GM21825 (cell line): ENCODE measurements around the gene CDKAL1.
"Not testable (repeated sequence)": the region's sequence is repeated elsewhere in the genome, so short reads cannot be mapped to it uniquely, and the experiment has no call there.

Experiments
- ATAC-seq: cut with Tn5 transposase; IDR thresholded peaks from one replicate; pipeline ENCODE4 v1.9.1; 2021; ENCODE audit warnings: mild to moderate bottlenecking, moderate library complexity; ENCODE audit not compliant: unreplicated experiment

CDKAL1 gene

DNA sequence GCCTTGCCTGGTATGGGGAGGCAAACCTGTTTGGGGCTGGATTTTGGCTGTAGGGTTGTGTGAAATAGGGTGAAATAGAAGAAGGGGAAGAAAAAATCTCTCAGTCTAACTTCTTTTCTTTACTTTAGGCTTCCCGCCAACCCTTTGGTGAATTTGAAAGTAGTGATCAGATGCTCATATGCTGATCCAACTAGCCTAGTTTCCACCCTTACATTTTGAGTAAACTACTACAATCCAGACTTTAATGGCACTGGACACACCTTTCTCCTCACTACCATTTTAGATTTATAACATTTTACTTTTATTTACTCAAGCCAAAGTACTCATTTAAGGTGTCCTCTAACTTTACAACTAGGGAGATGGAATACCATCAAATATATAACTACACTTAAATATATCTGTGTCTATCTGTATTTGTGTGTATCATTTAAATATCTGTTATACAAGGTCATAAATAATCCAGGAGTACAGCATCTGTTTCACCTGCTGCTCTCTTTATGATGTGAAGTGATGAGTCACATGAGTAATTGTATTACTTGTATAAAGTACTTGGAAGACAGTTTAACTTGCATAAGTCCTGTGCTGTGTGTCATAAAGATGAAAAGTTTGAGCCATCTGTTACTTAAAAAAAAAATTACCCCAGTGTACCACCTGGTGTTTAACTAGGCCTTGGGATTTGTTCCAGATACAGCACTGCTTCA lies 172.1 kb downstream of the CDKAL1 start:
- no peak for ATAC-seq

DNA sequence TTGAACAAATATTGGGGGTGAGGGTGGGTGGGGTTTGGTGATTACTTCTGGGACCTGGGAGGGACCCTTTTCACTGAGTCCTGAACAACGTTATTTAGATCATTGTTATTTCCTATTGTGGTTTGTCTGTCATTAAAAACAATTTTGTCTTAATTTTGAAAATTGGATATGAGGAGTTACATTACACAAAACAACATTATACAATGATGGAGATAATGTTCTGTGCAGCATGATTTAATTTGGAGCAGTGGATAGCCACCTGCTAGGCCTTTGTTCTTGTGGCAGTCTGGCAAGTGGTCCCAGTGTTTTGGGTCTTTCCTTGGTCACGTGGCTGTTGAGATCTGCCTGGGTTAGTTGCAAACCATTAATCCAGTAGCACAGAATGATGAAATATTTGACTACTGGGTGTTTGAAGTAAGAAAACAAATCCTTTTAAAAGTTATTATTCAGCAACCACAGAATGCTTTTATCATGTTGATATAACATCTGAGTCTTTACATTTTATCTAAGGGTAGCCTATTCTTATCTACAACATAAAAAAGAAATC lies 172.8 kb downstream of the CDKAL1 start:
- ATAC-seq, result no peak

DNA sequence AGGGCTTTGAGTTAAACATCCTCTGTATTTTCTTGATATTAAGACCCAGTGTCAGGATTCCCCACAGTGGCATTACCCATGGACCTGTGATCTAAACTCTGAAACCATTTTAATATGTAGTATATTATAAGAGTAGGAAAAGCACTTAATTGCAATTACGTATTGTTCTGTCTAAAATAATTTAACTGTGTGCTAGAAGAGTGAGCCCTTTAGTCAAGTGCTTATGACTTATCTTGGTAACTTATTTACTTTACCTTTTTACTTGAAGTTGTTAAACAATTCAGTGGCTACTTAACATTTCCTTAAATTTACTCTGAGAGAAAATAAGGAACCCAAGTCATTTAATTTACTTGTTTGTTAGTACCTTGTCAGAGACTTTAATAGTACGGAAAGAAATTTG lies 173.6 kb downstream of the CDKAL1 start:
- no peak for ATAC-seq

DNA sequence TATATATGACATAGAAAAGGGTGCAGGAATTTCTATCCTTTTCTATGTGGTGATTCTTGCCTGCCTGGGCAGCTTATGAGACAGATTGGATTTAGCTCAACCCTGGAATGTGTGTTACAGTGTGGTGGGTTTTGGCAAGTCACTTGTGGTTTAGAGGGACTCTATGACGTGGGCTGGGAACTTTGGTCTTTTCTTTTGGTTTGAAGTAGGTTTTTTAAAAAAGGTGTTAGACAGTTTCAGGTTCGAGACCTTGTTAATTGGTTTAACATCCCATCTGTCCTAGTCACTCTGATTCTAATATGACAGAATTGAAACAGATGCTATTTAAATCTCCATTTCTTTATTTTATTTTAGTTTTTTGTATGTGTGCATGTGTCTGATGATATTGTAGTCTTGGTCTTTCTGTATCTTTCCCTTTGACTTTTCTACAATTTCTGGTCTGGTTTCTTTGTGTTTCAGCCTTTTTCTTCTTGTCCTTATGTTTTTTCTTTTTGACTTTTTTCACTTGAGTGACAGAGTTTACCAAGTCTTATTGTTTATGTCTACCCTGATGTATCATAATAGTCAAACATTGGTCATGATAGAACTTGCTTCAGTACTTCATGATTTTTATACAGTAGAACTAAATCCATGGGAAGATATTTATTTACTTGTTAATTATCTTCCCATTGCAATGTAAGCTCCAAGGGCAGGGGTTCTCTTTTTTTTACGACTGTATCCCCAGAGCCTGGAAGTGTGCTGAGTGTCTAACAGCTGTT lies 174.3 kb downstream of the CDKAL1 start:
- peak; percentile 61 for ATAC-seq

DNA sequence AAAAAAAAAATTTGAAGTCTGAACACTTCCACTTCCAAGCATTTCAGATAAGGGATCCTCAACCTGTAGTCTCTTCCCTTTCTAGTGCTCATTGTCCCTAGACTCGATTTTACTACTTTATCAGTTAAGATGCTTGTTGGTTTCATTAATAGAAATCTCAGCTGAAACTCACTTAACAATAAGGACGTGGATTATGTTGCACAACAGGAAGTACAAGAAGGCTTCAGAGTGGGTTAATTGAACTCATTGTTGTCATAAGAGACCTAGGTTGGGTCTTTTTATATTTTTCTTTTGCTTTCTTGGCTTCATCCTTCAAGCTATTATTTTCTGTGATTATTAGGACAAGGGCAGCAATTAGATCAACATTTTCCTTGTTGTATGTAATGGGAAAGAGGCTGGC lies 175.2 kb downstream of the CDKAL1 start:
- no peak for ATAC-seq

DNA sequence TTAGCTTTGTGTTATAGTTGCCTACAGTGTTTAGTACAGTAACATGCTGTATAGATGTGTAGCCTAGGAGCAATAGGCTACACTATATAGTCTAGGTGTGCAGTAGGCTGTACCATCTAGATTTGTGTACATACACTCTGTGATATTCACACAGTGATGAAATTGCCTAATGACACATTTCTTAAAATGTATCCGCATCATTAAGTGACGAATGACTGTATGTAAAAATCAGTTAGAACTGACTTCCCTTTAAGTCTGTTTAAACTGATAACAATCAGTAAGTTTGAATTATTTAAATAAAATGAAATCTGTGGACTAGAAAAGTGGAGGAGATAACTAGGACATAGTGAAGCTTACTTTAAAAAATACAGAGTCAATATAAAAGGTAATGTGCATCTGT lies 176.1 kb downstream of the CDKAL1 start:
- no peak for ATAC-seq

DNA sequence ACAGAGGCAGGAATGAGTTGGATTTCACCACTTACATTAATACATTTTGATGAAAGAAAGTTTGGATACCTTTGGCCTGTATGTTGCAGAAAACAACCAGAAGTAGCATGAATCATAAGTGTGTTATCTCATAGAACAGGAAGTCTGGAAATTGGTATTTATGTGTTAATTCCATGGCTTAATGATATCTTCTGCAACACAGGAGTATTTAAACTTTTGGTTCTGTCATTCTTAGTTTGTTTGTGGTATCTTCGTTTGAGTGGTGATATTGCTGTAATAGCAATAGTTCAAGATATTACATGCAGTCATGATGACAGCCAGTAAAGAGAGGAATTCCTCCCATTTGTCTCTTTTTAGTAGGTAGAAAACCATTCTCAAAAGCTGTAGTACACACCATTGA lies 177.3 kb downstream of the CDKAL1 start:
- no peak for ATAC-seq

DNA sequence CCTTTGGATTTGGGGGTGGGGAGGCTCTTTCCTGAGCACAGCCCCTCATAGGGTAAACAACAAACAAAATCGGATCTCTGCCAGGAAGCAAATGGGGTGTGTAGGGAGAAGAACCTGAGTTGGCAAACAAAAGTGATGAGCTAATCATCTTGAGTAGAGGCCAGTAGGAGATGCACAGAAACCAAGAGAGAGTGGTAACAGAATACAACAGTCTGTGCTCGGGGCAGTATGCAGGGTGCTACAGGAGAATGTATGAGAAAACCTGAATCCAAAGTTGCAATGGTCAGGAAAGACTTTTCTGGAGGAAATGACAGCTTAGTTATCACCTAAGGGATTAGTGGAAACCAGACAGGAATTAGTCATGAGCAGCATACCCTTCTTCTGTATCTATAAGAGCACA lies 177.8 kb downstream of the CDKAL1 start:
- ATAC-seq, result no peak

DNA sequence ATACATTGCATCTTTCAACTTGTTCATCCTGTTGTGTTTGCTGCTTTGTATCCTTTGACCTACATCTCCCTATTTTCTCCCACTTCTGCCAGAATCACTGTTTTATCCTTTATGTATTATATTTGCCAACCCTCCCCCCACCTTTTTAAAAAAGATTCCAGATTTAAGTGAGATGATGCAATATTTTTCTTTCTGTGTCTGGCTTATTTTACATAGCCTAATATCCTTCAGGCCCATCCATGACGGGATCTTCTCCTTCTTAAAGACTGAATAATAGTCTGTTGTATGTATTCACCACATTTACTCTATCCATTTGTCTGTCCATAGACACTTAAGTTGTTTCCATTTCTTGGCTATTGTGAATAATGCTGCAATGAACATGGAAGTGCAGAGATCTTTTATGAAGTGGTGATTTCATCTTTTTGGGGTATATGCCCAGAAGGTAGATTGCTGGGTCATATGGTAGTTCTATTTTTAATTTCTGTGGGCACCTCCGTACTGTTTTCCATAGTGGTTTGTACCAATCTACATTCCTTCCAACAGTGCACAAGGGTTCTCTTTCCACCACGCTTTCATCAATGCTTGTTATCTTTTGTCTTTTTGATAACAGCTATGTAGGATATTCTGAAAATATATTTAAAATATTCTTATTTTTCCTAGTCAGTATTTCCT lies 181.0 kb downstream of the CDKAL1 start:
- no peak for ATAC-seq

DNA sequence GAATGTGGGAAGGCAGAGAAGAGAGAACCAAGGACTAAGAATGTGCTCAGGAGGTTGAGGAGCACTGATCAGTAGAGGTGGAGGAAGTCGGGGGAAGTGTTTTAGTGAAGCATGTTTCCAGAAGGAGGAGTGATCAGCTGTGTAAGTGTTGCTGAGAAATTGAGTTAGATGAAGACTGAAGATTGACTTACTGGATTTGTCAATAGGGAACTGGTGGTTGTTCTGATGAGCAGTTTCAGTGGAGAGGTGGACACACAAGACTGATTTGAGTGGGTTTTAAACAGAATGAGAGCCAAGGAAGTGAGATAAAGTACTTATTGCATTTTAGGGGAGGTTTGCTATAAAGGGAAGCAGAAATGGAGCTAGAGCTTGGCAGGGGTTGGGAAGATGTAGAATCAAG lies 182.6 kb downstream of the CDKAL1 start:
- ATAC-seq, result peak; percentile 62

DNA sequence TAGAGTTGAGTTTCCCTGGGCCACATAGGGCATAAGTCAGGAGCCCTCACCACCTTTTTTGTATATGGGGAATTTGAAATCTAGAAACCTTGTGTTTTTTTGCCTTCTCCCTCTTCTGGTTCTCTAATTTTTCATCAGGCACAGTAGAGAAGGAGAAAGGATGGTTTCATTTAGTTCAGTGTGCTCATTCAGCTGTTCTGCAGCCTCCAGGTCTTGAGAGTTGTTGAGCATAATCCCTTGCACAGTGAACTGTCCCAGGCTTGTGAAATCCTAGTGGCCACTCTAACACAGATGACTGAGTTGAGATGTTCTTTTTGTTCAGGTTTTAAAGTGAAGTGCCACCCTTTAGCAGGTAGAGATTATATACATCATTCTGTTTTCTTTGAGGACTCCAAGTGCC lies 183.5 kb downstream of the CDKAL1 start:
- peak; percentile 43 for ATAC-seq

DNA sequence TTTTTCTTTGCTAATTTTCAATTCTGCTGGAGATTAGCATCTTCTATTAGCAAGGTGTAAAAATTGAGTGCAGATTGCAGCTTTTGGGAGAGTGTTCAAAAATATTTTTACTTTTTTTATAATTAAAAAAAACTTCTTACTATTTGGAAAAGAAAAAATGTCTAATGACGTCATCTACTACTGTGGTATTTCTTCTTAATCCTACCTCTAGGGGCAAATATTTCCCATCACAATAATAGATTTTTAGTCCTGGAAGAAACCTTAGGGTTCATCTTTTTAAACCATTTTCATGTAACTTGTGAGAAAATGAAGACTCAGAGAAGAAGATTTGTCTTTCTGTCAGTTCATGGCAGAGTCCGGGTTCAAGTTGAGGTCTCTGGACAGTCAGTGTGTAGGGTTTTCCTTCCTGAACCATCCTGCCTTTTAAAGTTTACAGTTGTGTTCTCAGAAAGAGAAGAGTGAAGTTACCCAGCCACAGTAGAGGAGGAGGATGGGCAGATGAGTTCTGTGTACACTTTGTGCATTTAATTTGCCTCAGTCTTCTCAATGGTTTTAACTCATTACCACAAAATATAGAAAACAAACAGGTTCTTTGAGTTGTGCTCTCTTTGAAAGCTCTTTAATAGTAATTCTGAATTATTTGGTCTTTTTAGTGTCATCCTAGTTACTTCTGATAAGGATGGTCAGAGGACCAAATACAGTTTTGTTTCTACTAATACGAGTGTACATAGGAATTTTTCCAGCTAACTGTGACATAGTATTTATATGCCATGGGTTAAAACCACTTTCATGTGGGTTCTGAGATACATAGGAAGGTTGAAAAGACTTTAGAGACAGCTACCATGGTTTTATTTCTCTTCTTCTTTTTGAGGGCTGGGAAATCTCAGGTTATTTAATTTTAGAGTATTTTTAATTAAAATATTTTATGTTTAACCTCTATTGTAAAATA lies 184.7 kb downstream of the CDKAL1 start:
- ATAC-seq, result no peak

DNA sequence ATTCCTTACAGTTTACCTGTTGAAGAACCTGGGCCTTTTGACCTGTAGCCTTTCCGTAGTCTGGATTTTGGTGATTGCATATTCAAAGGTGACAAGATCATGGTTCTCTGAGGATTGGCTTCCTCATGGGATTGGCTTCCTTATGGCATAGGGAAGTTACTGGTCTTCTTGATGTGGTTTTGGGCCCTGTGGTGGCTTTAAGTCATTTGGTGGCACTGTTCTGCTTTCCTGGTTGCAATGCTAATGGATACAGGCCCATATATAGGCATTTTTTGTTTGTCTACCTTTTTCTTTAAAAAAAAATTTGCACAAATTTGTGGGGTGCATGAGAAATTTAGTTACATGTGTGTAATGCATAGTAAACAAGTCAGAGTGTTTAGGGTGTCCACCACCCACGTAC lies 185.7 kb downstream of the CDKAL1 start:
- no peak for ATAC-seq

DNA sequence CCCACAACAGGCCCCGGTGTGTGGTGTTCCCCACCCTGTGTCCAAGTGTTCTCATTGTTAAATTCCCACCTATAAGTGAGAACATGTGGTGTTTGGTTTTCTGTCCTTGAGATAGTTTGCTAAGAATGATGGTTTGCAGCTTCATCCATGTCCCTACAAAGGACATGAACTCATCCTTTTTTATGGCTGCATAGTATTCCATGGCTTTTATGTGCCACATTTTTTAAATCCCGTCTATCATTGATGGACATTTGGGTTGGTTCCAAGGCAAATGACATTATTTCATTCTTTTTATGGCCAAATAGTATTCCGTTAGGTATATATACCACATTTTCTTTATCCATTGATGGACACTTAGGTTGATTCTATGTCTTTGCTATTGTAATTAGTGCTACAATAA lies 186.9 kb downstream of the CDKAL1 start:
- ATAC-seq, result not testable (repeated sequence)

DNA sequence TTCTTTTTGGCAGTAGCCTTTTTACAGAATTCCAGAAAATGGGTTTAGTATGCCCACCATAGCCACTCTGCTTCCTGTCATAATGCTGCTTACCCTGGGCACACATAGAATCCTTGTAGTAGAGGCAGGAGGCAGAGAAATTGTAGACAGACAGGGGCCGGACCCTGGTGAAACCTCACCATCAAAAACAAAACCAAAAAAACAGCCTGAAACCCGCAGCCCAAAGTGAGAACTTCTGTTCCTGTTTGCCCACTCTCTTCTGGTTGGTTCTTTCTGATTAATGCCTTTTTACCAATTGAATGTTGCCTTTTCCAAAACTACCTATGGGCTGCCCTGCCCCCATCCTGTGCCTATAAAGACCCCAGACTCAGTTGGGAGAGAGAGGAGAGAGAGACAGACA lies 188.2 kb downstream of the CDKAL1 start:
- ATAC-seq, result peak; percentile 54

DNA sequence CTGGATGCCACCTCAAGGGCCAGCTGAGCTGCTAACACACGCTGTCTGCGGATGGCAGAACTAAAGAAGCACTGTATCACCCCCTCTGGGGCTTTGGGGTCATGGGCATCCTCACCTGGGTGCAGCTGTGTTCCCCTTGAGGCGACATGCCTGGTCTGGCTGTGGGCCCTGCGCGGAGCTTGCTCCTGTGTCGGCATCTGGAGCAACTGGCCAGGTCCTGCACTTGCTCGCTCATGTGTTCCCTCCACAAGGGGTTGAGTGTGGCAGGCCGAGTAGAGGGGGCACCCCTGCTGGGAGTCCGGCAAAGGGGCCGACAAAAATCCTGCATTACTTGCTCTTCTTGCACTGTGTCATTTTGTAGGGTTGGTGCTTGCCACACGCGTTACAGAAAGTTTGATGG lies 189.0 kb downstream of the CDKAL1 start:
- ATAC-seq, result no peak

DNA sequence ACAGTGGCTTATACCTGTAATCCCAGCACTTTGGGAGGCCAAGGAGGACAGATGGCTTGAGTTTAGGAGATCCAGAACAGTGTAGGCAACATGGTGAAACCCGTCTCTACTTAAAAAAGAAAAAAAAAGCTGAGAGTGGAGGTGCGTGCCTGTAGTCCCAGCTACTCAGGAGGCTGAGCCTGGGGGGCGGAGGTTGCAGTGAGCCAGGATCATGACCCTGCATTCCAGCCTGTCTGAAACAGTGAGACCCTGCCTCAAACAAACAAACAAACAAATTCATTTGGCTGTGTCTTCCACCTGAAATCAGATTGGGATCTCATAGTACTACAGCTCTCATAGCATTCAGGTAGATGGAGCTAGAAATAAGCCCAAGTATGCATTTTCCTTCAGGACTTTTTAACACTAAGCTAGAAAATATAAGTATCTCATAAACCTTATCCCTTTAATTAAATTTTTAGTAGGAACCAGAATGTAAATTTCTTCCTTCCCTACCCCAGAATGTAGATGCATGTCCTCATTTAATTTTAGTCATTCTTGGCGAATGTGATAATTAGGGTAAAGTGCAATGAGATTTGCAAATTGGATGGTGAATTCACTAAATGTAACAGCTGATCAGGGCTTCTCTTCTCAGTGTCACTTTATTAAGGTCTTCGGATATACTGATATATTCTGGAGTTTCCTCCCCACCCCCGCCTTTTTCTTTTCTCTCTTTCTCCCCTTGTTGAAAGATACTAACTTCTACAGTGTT lies 190.4 kb downstream of the CDKAL1 start:
- ATAC-seq, result no peak

DNA sequence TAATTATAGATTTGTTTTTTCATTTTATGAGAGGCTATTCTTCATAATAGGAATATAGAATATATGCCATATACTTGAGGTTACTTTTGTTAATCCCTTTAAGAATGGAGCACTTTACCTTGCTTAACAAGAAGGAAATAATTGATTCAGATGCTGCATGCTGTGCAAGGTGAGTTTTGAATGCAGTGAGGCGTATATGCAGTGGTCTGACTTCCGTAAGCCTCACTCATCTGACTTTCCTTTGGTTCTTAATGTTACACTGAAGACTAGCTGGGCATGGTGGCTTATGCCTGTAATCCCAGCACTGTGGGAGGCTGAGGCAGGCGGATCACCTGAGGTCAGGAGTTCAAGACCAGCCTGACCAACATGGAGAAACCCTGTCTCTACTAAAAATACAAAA lies 191.0 kb downstream of the CDKAL1 start:
- not testable (repeated sequence) for ATAC-seq

DNA sequence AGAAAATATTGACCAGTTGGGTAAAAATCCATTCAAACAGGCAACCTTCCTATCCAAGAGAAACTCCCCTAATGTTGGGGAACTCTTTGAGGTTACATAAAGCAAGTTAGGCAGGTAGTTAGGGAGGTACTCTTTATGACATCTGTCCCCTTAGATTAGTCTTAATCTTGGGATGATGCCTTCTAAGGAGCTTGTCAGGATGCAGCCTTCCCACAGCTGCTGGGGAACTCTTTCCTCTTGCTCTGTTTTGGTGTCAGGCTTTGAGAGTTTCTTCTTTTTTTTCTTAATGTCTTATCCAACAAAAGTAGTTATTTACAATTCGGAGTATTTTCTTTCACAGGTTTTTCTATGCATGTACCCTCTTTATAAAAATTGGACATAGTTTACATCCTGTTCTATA lies 194.8 kb downstream of the CDKAL1 start:
- ATAC-seq, result no peak

DNA sequence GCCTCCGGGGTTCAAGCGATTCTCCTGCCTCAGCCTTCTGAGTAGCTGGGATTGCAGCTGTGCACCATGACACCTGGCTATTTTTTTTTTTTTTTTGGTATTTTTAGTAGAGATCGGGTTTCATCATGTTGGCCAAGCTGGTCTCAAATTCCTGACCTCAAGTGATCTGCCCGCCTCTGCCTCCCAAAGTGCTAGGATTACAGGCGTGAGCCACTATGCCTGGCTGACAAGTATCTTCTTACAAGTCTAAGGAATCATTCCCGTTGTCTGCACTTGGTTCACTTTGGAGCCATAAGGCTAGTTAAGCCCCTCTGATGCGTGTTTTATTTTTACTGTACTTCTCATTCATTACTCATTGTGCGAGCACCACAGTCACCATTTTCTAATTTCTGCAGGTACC lies 198.1 kb downstream of the CDKAL1 start:
- ATAC-seq, result not testable (repeated sequence)
